CD4-positive, alpha-beta T cell treated with Interleukin-15 for 1 hour (primary cell): Measurements from ENCODE around the gene CAST.

ENCODE experiments used
- DNase-seq: peaks from one replicate; pipeline ENCODE4 v3.0.0-alpha.2; 2020

The CAST gene

GRCh38 chr5:96679293-96679692 lies 17.1 kb downstream of the CAST start:
- DNase-seq, result no peak

GRCh38 chr5:96680759-96681470 lies 18.7 kb downstream of the CAST start:
- DNase-seq, result no peak

- no peak for DNase-seq
Observed at GRCh38 chr5:96683392-96683791, 21.2 kb downstream of the CAST start.

- no peak for DNase-seq
Observed at GRCh38 chr5:96683810-96684209, 21.6 kb downstream of the CAST start.

- DNase-seq, result no peak
Observed at GRCh38 chr5:96687080-96687479, 24.9 kb downstream of the CAST start.

GRCh38 chr5:96687812-96688453 lies 25.8 kb downstream of the CAST start:
- no peak for DNase-seq

GRCh38 chr5:96690861-96691260 lies 28.7 kb downstream of the CAST start:
- no peak for DNase-seq

GRCh38 chr5:96691503-96692303 lies 29.5 kb downstream of the CAST start:
- no peak for DNase-seq

GRCh38 chr5:96692441-96692840 lies 30.3 kb downstream of the CAST start:
- no peak for DNase-seq

GRCh38 chr5:96699186-96699820 lies 37.1 kb downstream of the CAST start:
- DNase-seq, result no peak

GRCh38 chr5:96702503-96703383 lies 40.6 kb downstream of the CAST start:
- peak; percentile 84 for DNase-seq

GRCh38 chr5:96703384-96703920 lies 41.3 kb downstream of the CAST start:
- no peak for DNase-seq

- DNase-seq, result no peak
Observed at GRCh38 chr5:96703995-96704394, 41.8 kb downstream of the CAST start.

GRCh38 chr5:96706433-96707111 lies 44.4 kb downstream of the CAST start:
- DNase-seq, result no peak

GRCh38 chr5:96708600-96708999 lies 46.4 kb downstream of the CAST start:
- no peak for DNase-seq

- no peak for DNase-seq
Observed at GRCh38 chr5:96709152-96709821, 47.1 kb downstream of the CAST start.

- no peak for DNase-seq
Observed at GRCh38 chr5:96712100-96712746, 50.0 kb downstream of the CAST start.

- no peak for DNase-seq
Observed at GRCh38 chr5:96714450-96714849, 52.3 kb downstream of the CAST start.

GRCh38 chr5:96714951-96715451 lies 52.8 kb downstream of the CAST start:
- DNase-seq, result peak; percentile 77

GRCh38 chr5:96716007-96716406 lies 53.8 kb downstream of the CAST start:
- DNase-seq, result peak; percentile 46
